K562 (cell line): ENCODE results near the gene MKS1.

Source experiments
- BHLHE40 ChIP-seq: IDR thresholded peaks from 2 replicates; pipeline ENCODE4 v1.6.1; 2011; ENCODE audit warnings: low read length, improper control_type of control experiment
- RBM39 ChIP-seq: fragments of 200-400 bp; formaldehyde crosslinking; optimal IDR thresholded peaks from 2 replicates; pipeline ENCODE3; 2018; ENCODE audit warnings: low read depth, low read length
- RCOR1 ChIP-seq, 2 experiments: IDR thresholded peaks; 2 replicates each; pipeline ENCODE4 v1.6.1; 2012; ENCODE audit warnings: low read depth in 2 of 2, low read length in 2 of 2, borderline replicate concordance in 1 of 2, improper control_type of control experiment in 1 of 2
- SIN3B ChIP-seq: fragments of 450-650 bp; IDR thresholded peaks from 2 replicates; pipeline ENCODE4 v1.6.1; 2017; ENCODE audit warnings: low read depth, mild to moderate bottlenecking, moderate library complexity
- TAF1 ChIP-seq: IDR thresholded peaks from 2 replicates; pipeline ENCODE4 v1.6.1; 2011; ENCODE audit warnings: mild to moderate bottlenecking, low read length, moderate library complexity; ENCODE audit not compliant: insufficient read depth, control insufficient read depth, severe bottlenecking; ENCODE audit errors: extremely low read depth
- TEAD4 ChIP-seq, 2 experiments: sonication (generic) in 1 of 2; formaldehyde crosslinking in 1 of 2; IDR thresholded peaks; 2 replicates each; pipeline versions ENCODE4 v1.6.1 to v1.8.0; 2012 to 2022; ENCODE audit warnings: borderline replicate concordance in 1 of 2, inconsistent platforms in 1 of 2, low read length in 1 of 2, mild to moderate bottlenecking in 1 of 2, missing genetic modification reagents in 1 of 2
- YY1 ChIP-seq, 3 experiments: IDR thresholded peaks; 2 replicates each; pipeline ENCODE4 v1.6.1; 2011; ENCODE audit warnings: low read length in 2 of 3, mild to moderate bottlenecking in 2 of 3, moderate library complexity in 2 of 3, borderline replicate concordance in 1 of 3, control low read depth in 1 of 3, low read depth in 1 of 3; ENCODE audit not compliant: insufficient read depth in 3 of 3, insufficient replicate concordance in 2 of 3, control insufficient read depth in 1 of 3, insufficient read length in 1 of 3; ENCODE audit errors: extremely low read depth in 1 of 3
- ZBED1 ChIP-seq: IDR thresholded peaks from 2 replicates; pipeline ENCODE4 v1.6.1; 2014
- TF ChIP-seq, protein P1 (sequence below): sonication (generic); IDR thresholded peaks from 2 replicates; pipeline ENCODE4 v1.6.1; 2016
- TF ChIP-seq, protein P2 (sequence below), 3 experiments: IDR thresholded peaks in 2 of 3; conservative IDR thresholded peaks in 1 of 3; 2 replicates each; pipeline ENCODE4 v1.5.1; 2011 to 2012; ENCODE audit warnings: low read length in 3 of 3, mild to moderate bottlenecking in 3 of 3, control low read depth in 2 of 3, improper control_type of control experiment in 1 of 3, inconsistent platforms in 1 of 3, low read depth in 1 of 3, mixed read lengths in 1 of 3, moderate library complexity in 1 of 3; ENCODE audit not compliant: insufficient read depth in 2 of 3

DNA sequence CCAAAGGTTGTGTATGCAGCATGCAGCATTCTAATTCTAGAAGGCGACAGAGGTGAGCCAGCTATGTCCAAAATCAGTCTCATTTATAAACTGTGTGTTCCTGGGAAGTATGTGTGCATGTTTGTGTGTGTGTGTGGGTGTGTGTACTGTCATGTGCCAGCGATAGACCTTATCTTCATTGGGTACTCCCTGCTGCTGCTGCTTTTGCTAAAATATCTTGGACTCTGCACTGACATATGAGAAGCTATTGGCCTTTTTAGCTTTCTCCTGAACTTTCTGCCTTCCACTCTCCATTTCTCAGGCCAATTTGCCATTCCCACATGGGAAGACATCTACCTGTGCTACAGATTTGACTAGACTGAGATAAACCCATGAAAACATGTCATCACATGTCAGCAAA, 17.3 kb upstream of the MKS1 start:
- TF ChIP-seq BHLHE40 (peak; percentile 72), RCOR1 (IDR thresholded peaks at IDR 0.05; ENCODE audit: borderline replicate concordance in 1 of 2, low read depth in 2 of 2, low read length in 2 of 2) (no peak), YY1 (IDR thresholded peaks at IDR 0.05; ENCODE audit: borderline replicate concordance in 1 of 3, control insufficient read depth in 1 of 3, extremely low read depth in 1 of 3, insufficient read depth in 3 of 3, insufficient read length in 1 of 3, insufficient replicate concordance in 2 of 3, low read depth in 1 of 3, low read length in 2 of 3) (no peak), TAF1 (no peak), ZBED1 (no peak), SIN3B (no peak), TEAD4 (IDR thresholded peaks at IDR 0.05; ENCODE audit: low read length) (no peak), TEAD4 (CRISPR knock-in tag; IDR thresholded peaks at IDR 0.05; ENCODE audit: borderline replicate concordance) (no peak), RBM39 (no peak)
- TF ChIP-seq, protein P1, sequence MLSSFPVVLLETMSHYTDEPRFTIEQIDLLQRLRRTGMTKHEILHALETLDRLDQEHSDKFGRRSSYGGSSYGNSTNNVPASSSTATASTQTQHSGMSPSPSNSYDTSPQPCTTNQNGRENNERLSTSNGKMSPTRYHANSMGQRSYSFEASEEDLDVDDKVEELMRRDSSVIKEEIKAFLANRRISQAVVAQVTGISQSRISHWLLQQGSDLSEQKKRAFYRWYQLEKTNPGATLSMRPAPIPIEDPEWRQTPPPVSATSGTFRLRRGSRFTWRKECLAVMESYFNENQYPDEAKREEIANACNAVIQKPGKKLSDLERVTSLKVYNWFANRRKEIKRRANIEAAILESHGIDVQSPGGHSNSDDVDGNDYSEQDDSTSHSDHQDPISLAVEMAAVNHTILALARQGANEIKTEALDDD: no peak
- TF ChIP-seq, protein P2, sequence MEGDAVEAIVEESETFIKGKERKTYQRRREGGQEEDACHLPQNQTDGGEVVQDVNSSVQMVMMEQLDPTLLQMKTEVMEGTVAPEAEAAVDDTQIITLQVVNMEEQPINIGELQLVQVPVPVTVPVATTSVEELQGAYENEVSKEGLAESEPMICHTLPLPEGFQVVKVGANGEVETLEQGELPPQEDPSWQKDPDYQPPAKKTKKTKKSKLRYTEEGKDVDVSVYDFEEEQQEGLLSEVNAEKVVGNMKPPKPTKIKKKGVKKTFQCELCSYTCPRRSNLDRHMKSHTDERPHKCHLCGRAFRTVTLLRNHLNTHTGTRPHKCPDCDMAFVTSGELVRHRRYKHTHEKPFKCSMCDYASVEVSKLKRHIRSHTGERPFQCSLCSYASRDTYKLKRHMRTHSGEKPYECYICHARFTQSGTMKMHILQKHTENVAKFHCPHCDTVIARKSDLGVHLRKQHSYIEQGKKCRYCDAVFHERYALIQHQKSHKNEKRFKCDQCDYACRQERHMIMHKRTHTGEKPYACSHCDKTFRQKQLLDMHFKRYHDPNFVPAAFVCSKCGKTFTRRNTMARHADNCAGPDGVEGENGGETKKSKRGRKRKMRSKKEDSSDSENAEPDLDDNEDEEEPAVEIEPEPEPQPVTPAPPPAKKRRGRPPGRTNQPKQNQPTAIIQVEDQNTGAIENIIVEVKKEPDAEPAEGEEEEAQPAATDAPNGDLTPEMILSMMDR (IDR thresholded peaks at IDR 0.05 in 2 of 3, conservative IDR thresholded peaks at IDR 0.05 in 1 of 3; ENCODE audit: insufficient read depth in 2 of 3, low read depth in 1 of 3, low read length in 3 of 3): no peak
